Measurements from ENCODE around the gene ZNF777.

ZNF777 gene

GRCh38 chr7:149385195-149385950 is 75.5 kb downstream of the ZNF777 start:
- in situ Hi-C loops (cut with HindIII; ENCODE audit: low sequenced_read_pairs) = no loop called here
- TF ChIP-seq, protein P1, sequence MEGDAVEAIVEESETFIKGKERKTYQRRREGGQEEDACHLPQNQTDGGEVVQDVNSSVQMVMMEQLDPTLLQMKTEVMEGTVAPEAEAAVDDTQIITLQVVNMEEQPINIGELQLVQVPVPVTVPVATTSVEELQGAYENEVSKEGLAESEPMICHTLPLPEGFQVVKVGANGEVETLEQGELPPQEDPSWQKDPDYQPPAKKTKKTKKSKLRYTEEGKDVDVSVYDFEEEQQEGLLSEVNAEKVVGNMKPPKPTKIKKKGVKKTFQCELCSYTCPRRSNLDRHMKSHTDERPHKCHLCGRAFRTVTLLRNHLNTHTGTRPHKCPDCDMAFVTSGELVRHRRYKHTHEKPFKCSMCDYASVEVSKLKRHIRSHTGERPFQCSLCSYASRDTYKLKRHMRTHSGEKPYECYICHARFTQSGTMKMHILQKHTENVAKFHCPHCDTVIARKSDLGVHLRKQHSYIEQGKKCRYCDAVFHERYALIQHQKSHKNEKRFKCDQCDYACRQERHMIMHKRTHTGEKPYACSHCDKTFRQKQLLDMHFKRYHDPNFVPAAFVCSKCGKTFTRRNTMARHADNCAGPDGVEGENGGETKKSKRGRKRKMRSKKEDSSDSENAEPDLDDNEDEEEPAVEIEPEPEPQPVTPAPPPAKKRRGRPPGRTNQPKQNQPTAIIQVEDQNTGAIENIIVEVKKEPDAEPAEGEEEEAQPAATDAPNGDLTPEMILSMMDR (IDR thresholded peaks at IDR 0.05; ENCODE audit: low read depth, low read length, missing control alignments) = no peak
- no peak for DNase-seq (ENCODE audit: low read depth)
- H3K4me3 ChIP-seq (ENCODE audit: low read depth, low read length) = no peak overlapping the region
